CD4-positive, alpha-beta T cell treated with Interleukin-12 subunit alpha and Interleukin-12 subunit beta, for 1 hour (primary cell): ENCODE results near the gene PSMC3.

Experiments
- DNase-seq: peaks from one replicate; pipeline ENCODE4 v3.0.0-alpha.2; 2020

The PSMC3 gene

GRCh38 chr11:47411884-47412746 lies 14.1 kb downstream of the PSMC3 start:
- DNase-seq, result peak; percentile 64

- DNase-seq, result no peak
Measured at GRCh38 chr11:47410370-47411264, 15.6 kb downstream of the PSMC3 start.

GRCh38 chr11:47409440-47410369 lies 16.5 kb downstream of the PSMC3 start:
- no peak for DNase-seq

GRCh38 chr11:47408598-47409439 lies 17.4 kb downstream of the PSMC3 start:
- no peak for DNase-seq

- peak; percentile 94 for DNase-seq
Measured at GRCh38 chr11:47407746-47408590, 18.3 kb downstream of the PSMC3 start, which contains the start of gene SLC39A13. SLC39A13 (plus strand) TSS chr11:47408590; CDS start chr11:47410095, 1,505 bp downstream.

GRCh38 chr11:47406896-47407745 lies 19.1 kb downstream of the PSMC3 start:
- DNase-seq, result no peak

- no peak for DNase-seq
Measured at GRCh38 chr11:47403571-47403970, 22.7 kb downstream of the PSMC3 start.

GRCh38 chr11:47403135-47403534 lies 23.1 kb downstream of the PSMC3 start:
- no peak for DNase-seq

- DNase-seq, result no peak
Measured at GRCh38 chr11:47400768-47401279, 25.4 kb downstream of the PSMC3 start.

GRCh38 chr11:47399860-47400767 lies 26.1 kb downstream of the PSMC3 start:
- DNase-seq, result peak; percentile 44

- DNase-seq, result no peak
Measured at GRCh38 chr11:47398551-47398950, 27.7 kb downstream of the PSMC3 start.

GRCh38 chr11:47398011-47398410 lies 28.2 kb downstream of the PSMC3 start:
- no peak for DNase-seq

GRCh38 chr11:47396049-47396320 lies 30.3 kb downstream of the PSMC3 start:
- no peak for DNase-seq

GRCh38 chr11:47395223-47396048 lies 30.8 kb downstream of the PSMC3 start:
- DNase-seq, result no peak

GRCh38 chr11:47394322-47395222 lies 31.7 kb downstream of the PSMC3 start:
- DNase-seq, result peak; percentile 66

- no peak for DNase-seq
Measured at GRCh38 chr11:47394050-47394321, 32.3 kb downstream of the PSMC3 start.
